HG02798 (cell line): Measurements from ENCODE around the gene SBF2.

Experiments used
- ATAC-seq: cut with Tn5 transposase; IDR thresholded peaks from one replicate; pipeline ENCODE4 v1.9.1; 2021; ENCODE audit warnings: mild to moderate bottlenecking; ENCODE audit not compliant: unreplicated experiment, poor library complexity

Gene SBF2

DNA sequence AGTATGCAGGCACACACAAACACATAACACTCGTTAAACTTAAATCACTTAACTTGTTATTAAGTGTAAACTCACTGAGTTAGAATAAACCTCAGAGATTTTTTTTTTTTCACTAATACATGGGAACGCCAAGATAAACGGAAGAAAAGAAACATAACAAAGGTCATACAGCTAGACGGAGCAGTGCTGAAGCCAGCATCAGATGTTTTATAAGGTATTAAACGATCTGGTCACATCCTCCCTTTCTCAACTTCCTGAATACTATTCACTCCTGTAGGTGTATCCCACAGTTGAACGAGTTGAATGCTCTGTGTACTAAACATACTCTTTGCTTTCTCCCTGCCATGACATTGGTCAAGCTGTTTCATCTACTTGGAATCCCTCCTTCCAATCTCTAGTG lies 418.2 kb downstream of the SBF2 start:
- no peak for ATAC-seq

DNA sequence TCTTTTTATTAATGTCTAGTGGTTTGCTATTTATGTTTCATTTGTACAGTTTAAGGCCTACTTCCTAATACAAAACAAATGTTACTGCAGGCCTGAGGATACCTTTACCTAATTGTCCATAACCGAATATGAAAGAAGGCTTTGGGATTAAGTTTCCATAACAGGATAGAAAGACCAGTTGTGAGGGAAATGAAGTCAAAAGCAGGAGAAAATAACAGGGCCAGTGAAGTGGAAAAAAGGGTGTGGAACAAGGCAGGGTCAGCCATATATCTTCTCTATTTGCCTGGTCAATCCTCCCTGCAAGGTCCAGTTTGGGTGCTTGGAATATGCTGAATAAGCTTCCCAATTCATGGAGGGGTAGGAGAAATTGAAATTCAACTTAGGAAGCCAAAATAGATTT lies 418.6 kb downstream of the SBF2 start:
- ATAC-seq: no peak

DNA sequence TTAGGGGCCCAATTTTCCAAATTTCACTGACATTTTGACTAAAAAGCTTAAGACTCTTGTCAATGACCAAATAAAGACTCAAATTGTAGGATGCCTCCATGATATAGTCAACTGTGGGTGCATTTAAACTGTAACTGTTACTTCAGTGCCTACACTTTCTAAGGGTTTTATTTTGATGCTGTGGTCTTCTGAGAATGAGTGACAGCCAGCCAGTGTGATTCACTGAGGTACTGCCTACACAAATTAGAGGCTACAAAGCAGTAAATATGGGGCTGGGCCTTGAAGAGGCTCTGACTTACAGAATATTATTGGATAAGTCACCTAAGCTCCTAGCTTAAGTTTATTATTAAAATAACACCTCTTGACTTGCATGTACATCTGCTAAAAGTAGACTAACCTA lies 419.6 kb downstream of the SBF2 start:
- ATAC-seq: no peak

DNA sequence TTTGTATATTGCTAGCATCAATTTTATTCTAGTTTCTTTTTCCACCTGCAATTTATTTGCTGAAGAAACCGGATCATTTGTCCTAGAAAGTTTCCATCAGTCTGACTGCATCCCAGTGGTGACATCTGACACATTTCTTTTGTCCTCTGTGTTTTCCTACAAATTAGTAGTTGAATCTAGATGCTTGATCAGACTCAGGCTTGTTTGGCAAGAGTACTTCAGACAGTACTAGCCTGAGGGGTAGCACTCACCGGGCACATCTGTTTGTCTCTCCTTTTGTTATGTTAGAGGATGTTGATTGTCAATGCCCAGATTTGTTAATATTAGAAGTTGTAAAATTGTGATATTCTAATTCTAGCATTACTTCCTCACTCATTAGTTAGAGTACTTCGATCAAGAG lies 425.4 kb downstream of the SBF2 start:
- no peak for ATAC-seq

DNA sequence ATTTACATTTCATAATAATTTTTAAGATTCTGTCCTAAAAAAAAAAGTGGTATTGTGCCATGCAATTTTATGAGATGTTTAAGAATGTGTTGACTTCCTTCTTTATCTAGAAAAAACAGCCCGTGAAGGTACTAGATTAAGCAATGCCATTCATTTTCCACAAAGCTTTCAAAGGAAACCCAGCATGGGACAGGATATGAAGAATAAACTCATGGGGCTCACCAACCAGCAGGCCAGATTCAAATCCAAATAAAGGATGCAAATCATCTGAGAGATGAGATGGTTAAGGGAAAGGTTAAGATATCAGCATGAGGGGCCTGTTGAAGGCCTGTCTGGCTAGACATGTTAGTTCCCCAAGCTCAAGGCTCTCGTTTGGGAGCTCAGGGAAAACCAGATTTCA lies 431.0 kb downstream of the SBF2 start:
- no peak for ATAC-seq

DNA sequence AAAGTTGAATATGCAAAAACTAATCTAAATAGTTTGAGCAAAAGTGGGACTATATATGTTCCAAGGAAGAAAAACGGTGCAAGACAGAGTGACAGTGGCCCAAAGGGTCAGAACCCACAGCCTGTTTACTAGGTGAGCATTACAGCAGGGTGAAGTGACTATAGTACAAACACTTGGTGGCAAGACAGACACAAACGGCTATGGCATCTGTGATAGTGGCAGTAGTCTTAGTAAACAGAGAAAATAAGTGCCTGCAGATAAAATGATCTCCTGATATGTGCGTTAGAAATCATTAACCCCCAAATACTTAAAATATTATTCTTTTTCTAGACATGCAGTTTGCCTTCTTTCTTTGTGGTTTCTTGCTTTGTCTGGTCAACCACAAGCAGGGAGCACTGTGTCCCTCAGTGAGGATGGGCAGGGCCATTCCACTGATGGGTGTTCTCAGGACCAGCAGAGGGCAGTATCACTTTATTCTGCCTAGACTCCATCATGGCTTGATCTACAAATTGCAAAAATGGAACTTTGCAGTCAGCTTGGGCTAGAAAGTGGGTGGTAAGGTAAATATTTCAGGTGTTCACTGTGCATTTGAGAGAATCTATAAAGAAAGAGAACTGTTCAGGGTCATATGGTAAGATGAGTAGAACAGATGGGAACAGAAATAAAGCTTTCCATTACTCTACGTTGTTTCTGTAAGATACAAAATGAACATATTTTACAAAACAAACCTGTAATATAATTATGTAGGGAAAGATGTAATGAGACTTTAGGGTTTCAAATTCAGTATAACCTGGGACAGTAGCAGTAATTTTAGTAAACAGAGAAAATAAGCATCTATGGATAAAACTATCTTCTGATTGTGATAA lies 431.9 kb downstream of the SBF2 start:
- ATAC-seq: peak; percentile 94

DNA sequence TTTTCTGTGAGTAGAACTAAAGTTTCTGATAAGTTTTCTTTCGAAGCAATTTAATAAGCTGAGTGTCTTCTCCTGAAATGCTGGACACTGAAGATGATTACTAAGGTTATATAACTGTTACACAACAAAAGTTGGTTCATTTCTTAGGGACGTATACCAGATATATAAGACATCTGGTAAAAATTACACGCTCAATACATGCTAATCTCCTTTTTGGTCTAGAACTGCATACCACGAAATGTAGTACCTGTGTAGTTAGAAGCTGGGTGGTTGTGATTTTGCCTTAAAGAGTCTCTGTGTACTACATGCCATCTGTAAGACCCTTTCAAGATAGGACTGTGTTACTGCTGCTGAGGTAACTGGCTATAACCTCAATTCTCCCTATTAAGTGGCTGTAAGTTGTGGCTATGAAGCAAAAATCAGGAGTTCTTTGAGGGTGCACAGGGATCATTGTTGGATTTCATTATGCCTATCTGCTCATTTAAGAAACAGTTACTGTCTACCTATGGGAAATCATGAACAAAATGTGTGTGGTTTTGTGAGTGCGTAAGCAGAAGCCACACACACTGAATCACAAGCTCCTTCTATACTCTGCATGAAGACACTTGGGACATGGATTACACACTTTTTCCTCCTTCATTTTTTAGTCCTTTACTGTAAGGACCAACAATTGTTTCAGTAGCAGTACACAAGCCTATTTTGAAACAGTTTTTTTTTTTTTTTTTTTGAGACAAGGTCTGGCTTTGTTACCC lies 434.3 kb downstream of the SBF2 start:
- ATAC-seq: no peak

DNA sequence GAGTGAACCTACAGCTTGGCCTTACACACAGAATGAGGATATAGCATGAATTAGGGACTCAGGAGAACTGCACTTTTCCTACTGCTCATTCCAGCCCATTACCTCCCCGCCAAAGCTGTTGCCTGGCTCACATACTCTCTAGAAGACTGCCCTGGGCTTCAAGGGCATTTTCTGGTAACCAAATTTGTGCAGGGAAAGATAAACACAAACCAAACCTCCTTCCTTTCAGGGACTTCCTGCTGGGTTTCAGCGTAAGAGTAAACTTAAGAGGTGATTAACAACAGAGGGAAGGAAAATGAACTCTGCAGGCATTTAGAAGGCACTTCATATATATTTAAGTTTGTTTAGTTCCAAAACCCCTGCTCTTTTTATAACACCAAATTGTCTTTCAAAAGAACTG lies 435.2 kb downstream of the SBF2 start:
- ATAC-seq: no peak

DNA sequence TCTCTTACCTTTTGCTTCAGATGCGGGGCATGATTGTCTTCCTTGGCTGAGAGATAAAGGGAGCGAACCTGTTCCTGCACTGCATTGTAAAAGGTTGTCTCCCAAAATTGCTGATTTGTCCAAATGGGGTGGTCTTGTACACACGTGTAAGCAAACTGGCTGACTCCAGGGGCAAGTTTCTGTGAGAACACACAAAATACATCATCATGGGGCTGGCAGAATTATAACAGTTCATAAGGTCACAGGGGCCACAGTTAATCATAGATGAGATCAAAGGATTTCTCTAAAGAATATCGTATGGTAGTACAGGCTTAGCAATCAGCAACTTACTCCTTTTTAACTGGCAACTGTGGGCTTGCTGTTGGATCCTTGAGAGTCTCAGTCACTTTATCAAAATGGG lies 435.8 kb downstream of the SBF2 start:
- ATAC-seq: no peak

DNA sequence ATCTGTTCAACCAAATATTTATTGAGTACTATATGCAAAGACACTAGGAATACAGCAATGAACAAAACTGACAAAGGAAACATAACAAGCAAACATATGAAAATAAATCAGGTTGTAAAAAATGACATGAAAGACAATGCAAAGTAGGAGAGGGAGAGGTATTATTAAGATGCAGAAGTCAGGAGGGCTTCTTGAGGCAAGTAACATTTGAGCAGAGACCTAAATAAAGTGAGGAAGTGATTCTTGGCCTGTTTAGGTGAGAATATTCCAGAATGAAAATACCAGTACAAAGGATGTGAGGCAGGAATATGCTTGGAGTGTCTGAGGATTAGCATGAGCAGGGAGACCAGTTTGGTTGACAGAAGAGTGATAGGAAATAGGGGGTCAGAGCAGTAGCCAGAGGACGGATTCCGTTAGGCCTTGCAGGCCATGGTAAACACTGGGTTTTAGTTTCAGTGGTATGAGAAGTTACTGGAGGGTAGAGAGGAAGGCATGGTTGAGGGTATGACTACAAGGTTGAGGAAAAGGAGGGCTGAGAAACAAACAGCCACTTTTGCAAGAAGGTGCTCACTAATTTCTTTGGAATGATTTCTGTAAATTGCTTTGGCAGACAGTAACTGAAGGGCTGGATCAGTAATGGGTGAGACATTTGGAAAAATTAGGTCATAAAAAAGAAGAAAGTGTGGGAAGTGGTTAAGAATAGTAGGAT lies 438.3 kb downstream of the SBF2 start:
- no peak for ATAC-seq

DNA sequence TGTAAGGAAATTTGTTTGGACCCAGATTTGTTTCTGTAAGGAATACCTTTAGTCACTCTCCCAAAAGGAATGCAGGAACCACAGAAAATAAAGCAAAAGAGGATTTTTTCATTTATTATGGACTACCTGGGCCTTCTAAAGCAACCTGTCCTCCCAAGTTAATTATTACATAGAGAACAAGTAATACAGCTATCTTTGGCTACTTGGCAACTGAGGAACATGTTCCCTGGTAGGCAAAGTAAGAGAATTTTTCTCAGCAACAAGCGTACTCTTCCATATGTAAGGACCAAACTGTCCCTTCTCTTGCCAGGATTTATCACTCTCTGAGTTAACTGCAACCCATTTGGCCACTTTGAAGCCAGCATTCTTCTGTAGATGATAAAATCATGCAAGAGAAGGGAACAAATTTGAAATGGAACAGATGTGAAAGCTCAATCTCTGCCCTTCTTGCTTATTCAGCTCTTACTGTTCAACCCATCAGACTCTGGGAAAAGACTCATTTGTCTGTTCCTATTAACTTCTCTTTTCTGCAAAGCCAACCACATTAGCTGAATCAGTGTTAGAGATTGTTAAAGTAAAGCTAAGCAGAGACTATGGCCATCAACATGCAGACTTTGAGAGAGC lies 440.0 kb downstream of the SBF2 start:
- no peak for ATAC-seq

DNA sequence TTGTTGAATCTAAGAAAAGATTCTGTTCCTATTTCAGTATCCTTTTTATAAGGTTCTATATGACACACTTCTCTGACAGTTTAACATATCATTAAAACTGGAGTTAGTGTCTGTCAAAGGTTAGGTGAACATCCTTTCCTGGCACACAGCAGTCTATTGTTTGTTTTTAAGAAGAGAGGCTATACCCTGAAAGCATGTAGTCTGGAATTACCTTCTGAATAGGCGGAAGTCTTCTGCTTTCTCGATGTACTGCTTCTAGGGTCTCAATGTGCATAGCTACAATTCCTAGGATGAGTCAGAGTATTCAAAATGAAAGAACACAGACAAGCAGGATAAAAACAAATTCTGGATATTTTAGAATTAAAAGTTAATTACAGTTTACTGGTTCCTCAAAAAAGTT lies 441.6 kb downstream of the SBF2 start:
- ATAC-seq: no peak

DNA sequence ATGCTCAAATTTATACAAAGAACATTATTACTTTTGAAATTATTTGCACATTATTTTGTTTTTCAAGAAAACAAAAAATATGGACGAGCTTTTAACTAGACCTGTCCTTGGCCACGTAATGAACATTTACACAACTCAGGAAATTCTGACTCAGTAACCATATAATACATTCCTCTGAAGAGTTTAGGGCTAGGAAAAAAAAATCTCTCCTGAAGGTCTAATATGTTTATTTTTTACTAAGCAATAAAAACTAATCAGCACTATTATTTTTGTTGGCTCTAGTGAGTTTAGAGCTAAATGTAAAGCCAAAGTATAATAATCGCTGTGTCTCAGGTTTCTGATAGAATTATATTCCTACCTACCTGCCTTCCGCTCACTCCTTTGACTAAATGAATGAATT lies 442.7 kb downstream of the SBF2 start:
- no peak for ATAC-seq

DNA sequence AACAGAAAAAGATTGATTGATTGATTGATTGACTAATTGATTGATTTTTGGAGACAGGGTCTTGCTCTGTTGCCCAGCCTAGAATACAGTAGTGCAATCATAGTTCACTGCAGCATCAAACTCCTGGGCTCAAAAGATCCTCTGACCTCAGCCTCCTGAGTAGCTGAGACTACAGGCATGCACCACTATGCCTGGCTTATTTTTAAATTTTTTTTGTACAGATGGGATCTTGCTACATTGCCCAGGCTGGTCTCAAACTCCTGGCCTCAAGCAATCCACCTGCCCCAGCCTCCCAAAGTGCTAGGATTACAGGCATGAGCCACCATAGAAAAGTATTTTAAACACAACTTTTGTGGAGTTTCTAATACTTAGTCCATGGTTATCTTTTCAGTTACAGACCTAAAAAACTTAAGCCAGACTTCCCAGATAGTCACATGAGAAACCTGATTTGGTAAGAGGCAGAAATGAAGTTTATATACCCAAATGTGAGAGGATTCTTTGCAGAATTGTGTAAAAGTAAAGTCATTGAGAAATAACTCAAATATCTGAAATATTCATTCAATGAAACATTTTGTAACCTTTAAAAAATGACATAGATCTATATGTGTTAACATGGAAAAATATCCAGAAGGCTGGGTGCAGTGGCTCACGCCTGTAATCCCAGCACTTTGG lies 443.7 kb downstream of the SBF2 start:
- ATAC-seq: no peak

DNA sequence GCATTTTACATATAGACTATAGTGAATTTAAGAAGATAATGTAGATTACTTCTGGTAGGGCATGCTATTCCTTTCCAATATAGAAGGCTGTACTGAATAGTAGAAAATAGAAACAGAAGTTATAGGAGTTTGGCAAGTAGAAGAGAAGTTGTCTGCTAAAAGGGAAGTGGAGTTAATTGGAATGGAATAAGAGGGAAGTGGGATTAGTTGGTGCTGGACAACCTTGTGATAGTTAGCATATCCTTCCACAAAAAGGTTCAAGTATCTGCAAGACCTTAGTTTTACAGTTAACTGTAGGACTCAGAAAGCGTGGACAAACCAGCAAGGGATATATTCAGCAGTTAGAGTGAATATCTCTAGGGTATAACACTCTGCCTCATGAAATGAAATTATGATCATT lies 444.6 kb downstream of the SBF2 start:
- ATAC-seq: no peak

DNA sequence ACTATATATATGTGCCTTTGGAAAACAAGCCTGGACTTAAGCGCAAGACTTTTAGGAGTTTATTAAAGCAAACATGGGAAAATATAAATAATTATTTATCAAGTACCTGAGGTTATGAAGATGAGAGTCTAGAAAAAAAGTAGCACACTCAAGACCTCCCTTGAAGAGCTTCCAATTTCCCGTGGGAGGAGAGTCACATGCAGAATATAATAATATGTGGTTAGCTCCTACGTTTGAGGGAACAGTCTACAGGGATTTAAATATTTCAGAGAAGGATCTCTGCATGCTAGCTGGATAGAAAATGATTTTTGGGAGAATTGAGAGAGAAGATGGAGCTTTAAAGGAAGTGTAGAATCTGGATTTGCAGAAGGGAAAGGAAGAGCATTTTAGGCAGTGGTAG lies 446.4 kb downstream of the SBF2 start:
- ATAC-seq: no peak

DNA sequence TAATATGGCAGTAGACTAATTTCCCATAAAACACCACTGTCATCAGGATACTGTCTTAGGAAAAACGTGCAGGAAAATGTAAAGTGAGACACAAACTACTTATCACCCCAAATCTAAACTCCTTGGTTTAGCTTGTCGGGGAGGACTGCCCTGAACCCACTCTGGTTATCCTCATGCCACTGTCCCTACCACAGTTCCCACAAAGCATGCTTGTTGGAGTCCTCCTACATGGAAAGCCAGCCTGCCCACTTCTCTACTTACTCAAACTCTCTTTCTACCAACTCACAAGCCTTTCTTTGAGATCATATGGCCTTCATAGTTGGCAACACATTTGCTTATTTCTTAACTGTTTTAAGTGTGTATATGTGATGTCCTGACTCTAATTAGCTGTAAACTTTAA lies 451.1 kb downstream of the SBF2 start:
- ATAC-seq: no peak

DNA sequence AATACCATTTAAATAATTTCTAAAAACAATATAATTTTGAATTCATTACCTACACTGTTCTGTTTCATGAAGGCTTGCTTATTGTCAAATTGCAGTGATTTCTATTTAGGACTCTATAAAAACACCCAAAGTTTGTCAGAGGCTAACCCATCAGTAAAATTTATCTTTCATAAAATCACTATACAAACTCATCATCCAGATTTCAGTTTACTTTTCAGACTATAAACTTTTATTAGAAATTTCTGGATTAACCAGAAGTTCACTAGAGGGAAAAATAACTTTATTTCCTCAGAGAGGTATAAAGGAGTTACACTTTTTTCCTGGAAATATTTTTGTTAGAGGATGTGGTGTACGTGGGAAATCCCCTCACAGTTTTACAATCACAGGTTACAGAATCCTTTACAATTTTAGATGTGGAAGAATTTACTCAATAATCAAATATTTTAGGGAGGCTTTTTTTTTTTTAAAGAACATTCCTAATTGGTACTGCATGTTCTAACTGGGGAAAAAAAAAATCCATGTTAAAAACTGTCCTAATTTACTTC lies 453.5 kb downstream of the SBF2 start:
- ATAC-seq: no peak

DNA sequence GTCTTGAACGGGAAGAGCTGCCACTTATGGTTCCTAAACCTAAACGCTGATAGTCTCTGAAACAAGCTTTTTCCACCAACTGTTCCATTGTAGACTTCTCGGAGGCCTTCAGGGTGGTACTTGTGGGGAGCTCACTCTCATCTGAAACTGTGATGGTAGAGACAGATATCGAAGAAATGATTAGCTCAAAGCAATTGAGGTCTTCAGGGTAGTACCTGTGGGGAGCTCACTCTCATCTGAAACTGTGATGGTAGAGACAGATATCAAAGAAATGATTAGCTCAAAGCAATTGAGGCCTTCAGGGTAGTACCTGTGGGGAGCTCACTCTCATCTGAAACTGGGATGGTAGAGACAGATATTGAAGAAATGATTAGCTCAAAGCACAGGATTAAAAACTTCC lies 454.5 kb downstream of the SBF2 start:
- ATAC-seq: peak; percentile 29

DNA sequence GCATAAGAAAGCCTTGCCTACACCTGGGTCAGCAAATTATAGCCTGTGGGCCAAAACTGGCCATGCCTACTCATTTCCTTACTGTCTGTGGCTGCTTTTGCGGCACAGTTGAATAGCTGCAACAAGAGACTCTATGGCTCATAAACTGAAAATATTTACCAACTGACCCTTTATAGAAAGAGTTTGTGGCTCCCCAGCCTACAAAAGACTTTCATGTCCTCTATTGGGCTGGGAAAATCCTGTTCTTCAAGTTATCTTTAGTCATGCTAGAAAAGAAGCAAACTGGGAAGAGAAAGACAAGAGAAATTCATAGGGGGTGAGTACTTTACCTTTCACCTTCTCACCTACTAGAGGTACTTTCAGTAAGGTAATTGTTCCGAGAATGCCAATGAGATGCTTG lies 455.1 kb downstream of the SBF2 start:
- peak; percentile 77 for ATAC-seq
